Measurements from ENCODE around the gene SPDYE1. TPM values are rescaled to one million over a fixed set of nuclear protein-coding genes. Genes with fewer than 3 reads are reported as not detected.

SPDYE1 gene
- total RNA-seq, 1 donor from 2014 or later = not detected

Other genes with a start within 250 kb of the SPDYE1 start
- 10.4 TPM for gene BLVRA, start 239.2 kb upstream of the SPDYE1 start, total RNA-seq (ENCODE audit: insufficient read depth, low replicate concordance)
- 46.0 TPM for gene MRPS24, start 128.4 kb upstream of the SPDYE1 start, total RNA-seq (ENCODE audit: insufficient read depth, low replicate concordance)
- 25.5 TPM for gene URGCP, start 91.3 kb upstream of the SPDYE1 start, total RNA-seq (ENCODE audit: insufficient read depth, low replicate concordance)
- 7.7 TPM for gene UBE2D4, start 71.5 kb upstream of the SPDYE1 start, total RNA-seq (ENCODE audit: insufficient read depth, low replicate concordance)
- 67.7 TPM for gene DBNL, start 46.8 kb downstream of the SPDYE1 start, total RNA-seq (ENCODE audit: insufficient read depth, low replicate concordance)
- gene PGAM2, start 67.7 kb downstream of the SPDYE1 start, total RNA-seq (ENCODE audit: insufficient read depth, low replicate concordance) = not detected
- 29.1 TPM for gene POLM, start 84.6 kb downstream of the SPDYE1 start, total RNA-seq (ENCODE audit: insufficient read depth, low replicate concordance)
- gene AEBP1, start 106.4 kb downstream of the SPDYE1 start, total RNA-seq (ENCODE audit: insufficient read depth, low replicate concordance) = 77.0 TPM
- 32.7 TPM for gene POLD2, start 125.7 kb downstream of the SPDYE1 start, total RNA-seq (ENCODE audit: insufficient read depth, low replicate concordance)
- not detected for gene MYL7, start 143.4 kb downstream of the SPDYE1 start, total RNA-seq (ENCODE audit: insufficient read depth, low replicate concordance)
- 1.2 TPM for gene GCK, start 191.5 kb downstream of the SPDYE1 start, total RNA-seq (ENCODE audit: insufficient read depth, low replicate concordance)
- gene YKT6, start 203.1 kb downstream of the SPDYE1 start, total RNA-seq (ENCODE audit: insufficient read depth, low replicate concordance) = 21.2 TPM

Measured in umbilical cord (tissue), 1 donor.